PFSK-1 (cell line): ENCODE results near the gene GSTM2.

Experiments
- FOXP2 ChIP-seq: optimal IDR thresholded peaks from 2 replicates; pipeline ENCODE3; 2011; ENCODE audit warnings: borderline replicate concordance, control low read depth, inconsistent platforms; ENCODE audit not compliant: insufficient read depth; ENCODE audit errors: extremely low read length, extremely low read depth
- SIN3A ChIP-seq: IDR thresholded peaks from 2 replicates; pipeline ENCODE4 v1.6.1; 2012; ENCODE audit warnings: mild to moderate bottlenecking, low read length, moderate library complexity, borderline replicate concordance; ENCODE audit not compliant: insufficient read depth
- TAF1 ChIP-seq: IDR thresholded peaks from 2 replicates; pipeline ENCODE4 v1.6.1; 2012; ENCODE audit warnings: low read length, control low read depth, borderline replicate concordance; ENCODE audit not compliant: insufficient read depth
- TF ChIP-seq, protein P1 (sequence below), 2 experiments: IDR thresholded peaks; 2 replicates each; pipeline versions ENCODE4 v1.6.1 to v1.8.0; 2011 to 2012; ENCODE audit warnings: low read depth in 2 of 2, low read length in 2 of 2, control low read depth in 1 of 2, inconsistent platforms in 1 of 2, mild to moderate bottlenecking in 1 of 2, moderate library complexity in 1 of 2; ENCODE audit not compliant: insufficient read depth in 1 of 2

DNA sequence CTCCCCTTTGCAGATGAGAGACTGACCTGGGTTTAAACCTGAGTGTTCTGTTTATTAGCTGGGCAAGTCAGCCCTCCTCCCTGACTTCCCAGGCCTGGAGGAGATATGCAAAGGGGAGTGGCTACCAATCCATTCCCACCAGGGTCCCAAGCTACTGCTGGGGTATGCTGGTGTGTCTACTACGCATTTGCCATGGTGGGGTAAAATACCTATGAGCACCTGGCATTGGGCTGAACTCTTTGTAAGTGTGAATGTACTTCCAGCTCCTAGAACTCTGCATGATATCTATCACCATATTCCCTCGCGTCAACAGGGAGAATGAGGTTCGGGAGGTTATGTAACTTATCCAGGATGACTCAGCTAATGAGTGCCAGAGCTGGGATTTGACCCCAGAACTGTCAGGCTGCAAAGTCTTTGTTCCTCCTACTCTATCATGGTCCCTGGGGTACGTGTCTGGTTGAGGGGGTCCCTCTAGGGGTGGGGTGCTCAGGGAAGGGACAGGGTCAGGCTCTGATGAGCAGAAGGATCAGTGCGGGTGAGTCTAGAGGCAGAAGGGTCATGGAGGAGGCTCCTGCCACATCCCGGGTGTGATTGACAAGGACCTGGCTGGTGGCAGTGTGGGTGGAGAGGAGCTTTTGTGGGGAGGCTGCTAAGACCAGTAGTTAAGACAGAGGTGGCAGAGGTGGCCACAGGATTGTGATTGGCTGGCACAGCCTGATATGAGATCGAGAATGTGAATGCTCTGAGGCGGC lies 31.5 kb upstream of the GSTM2 start:
- TF ChIP-seq FOXP2 (no peak), TAF1 (no peak), SIN3A (no peak)
- TF ChIP-seq, protein P1, sequence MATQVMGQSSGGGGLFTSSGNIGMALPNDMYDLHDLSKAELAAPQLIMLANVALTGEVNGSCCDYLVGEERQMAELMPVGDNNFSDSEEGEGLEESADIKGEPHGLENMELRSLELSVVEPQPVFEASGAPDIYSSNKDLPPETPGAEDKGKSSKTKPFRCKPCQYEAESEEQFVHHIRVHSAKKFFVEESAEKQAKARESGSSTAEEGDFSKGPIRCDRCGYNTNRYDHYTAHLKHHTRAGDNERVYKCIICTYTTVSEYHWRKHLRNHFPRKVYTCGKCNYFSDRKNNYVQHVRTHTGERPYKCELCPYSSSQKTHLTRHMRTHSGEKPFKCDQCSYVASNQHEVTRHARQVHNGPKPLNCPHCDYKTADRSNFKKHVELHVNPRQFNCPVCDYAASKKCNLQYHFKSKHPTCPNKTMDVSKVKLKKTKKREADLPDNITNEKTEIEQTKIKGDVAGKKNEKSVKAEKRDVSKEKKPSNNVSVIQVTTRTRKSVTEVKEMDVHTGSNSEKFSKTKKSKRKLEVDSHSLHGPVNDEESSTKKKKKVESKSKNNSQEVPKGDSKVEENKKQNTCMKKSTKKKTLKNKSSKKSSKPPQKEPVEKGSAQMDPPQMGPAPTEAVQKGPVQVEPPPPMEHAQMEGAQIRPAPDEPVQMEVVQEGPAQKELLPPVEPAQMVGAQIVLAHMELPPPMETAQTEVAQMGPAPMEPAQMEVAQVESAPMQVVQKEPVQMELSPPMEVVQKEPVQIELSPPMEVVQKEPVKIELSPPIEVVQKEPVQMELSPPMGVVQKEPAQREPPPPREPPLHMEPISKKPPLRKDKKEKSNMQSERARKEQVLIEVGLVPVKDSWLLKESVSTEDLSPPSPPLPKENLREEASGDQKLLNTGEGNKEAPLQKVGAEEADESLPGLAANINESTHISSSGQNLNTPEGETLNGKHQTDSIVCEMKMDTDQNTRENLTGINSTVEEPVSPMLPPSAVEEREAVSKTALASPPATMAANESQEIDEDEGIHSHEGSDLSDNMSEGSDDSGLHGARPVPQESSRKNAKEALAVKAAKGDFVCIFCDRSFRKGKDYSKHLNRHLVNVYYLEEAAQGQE (IDR thresholded peaks at IDR 0.05; ENCODE audit: insufficient read depth in 1 of 2, low read depth in 2 of 2, low read length in 2 of 2), result no peak
